Ascending aorta (tissue), 2 donors: ENCODE results near the gene FAM53B. TPM values are rescaled to one million over a fixed set of nuclear protein-coding genes. Genes with fewer than 3 reads are reported as not detected.

Experiments
- DNase-seq, 2 donors: peaks; one replicate each; pipeline ENCODE4 v3.0.0-alpha.2; 2019; ENCODE audit warnings: low spot score in 2 of 2
- H3K27ac ChIP-seq, 2 donors: fragments of 200-600 bp; sonication (generic); one replicate each; pipeline ENCODE4 v1.5.1; 2016 to 2017; ENCODE audit warnings: mild to moderate bottlenecking in 1 of 2
- H3K27me3 ChIP-seq: fragments of 200-600 bp; sonication (generic); one replicate; pipeline ENCODE4 v1.5.1; 2017
- H3K36me3 ChIP-seq, 2 donors: fragments of 200-600 bp; sonication (generic); one replicate each; pipeline ENCODE4 v1.5.1; 2016
- H3K4me1 ChIP-seq, 2 donors: fragments of 200-600 bp; sonication (generic); one replicate each; pipeline ENCODE4 v1.5.1; 2016 to 2017; ENCODE audit warnings: mild to moderate bottlenecking in 1 of 2
- H3K4me3 ChIP-seq, 2 donors: fragments of 200-600 bp; sonication (generic); one replicate each; pipeline ENCODE4 v1.5.1; 2016 to 2017; ENCODE audit warnings: mild to moderate bottlenecking in 1 of 2
- H3K9me3 ChIP-seq, 2 donors: fragments of 200-600 bp; sonication (generic); one replicate each; pipeline ENCODE4 v1.5.1; 2016
- intact Hi-C: fragments of 100-400 bp; cut with DNase I; formaldehyde crosslinking; loops from one replicate; pipeline ENCODE4 v1.15.1; 2023
- total RNA-seq: library from RNA; depleted of rRNA; stranded (reverse); fragments of >200 nt; gene quantifications from one replicate; pipeline ENCODE4 v1.1.0, GENCODE V29; 2016
- TF ChIP-seq, protein P1 (sequence below), 3 experiments: fragments of 200-600 bp in 2 of 3; fragments of 450-650 bp in 1 of 3; sonication (generic) in 2 of 3; IDR thresholded peaks; one replicate each; pipeline ENCODE4 v1.5.1; 2016 to 2019; ENCODE audit warnings: antibody characterized with exemption in 3 of 3, mild to moderate bottlenecking in 1 of 3, moderate library complexity in 1 of 3

The FAM53B gene
- total RNA-seq, 1 donor from 2014 or later = 52.5 TPM

DNA sequence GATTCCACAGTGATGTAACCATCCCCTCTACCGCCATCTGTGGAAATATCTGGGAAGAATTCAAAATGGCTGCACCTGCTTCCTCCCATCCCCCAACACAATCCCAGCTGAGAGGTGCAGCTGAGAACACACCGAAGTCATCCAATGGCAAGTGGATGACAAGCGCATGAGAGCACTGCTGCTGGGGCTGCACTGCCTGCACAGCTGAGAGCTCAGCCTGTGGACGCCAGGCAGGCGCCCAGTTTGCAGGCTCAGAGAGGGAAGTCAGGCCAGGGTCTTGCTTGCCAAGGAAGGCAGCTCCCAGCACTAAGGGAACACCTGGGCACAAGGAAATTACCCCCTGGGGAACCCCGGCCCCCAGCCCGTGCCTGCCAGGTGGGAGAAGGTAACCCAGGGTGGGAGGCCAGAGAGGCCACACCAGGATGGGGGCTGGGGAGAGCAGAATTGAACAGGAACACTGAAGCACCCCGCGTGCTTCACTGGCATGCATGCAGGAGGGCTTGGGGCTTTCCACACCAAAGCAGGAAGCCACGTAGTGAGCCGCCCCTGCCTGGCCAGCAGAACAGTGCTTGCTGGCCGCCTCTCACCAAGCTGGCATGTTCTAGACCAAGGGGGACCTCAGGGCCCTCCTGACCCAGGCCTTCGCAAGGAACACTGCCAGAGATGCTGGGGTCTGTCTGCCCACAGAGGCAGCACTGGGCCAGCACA, 46.2 kb downstream of the FAM53B start:
- Histone ChIP-seq H3K27me3 (no peaks in the 10 kb centered on the region), H3K9me3 (no peaks in the 10 kb centered on the region), H3K4me3 (no peak overlapping the region), H3K4me1 (peaks cover 11 to 33% of the 10 kb centered on the region in 2 donors), H3K27ac (no peak overlapping the region), H3K36me3 (peaks cover 3 to 14% of the 10 kb centered on the region in 2 donors)
- TF ChIP-seq, protein P1, sequence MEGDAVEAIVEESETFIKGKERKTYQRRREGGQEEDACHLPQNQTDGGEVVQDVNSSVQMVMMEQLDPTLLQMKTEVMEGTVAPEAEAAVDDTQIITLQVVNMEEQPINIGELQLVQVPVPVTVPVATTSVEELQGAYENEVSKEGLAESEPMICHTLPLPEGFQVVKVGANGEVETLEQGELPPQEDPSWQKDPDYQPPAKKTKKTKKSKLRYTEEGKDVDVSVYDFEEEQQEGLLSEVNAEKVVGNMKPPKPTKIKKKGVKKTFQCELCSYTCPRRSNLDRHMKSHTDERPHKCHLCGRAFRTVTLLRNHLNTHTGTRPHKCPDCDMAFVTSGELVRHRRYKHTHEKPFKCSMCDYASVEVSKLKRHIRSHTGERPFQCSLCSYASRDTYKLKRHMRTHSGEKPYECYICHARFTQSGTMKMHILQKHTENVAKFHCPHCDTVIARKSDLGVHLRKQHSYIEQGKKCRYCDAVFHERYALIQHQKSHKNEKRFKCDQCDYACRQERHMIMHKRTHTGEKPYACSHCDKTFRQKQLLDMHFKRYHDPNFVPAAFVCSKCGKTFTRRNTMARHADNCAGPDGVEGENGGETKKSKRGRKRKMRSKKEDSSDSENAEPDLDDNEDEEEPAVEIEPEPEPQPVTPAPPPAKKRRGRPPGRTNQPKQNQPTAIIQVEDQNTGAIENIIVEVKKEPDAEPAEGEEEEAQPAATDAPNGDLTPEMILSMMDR (IDR thresholded peaks at IDR 0.05) = no peak
- DNase-seq = no peak
- intact Hi-C loops = no loop called here

DNA sequence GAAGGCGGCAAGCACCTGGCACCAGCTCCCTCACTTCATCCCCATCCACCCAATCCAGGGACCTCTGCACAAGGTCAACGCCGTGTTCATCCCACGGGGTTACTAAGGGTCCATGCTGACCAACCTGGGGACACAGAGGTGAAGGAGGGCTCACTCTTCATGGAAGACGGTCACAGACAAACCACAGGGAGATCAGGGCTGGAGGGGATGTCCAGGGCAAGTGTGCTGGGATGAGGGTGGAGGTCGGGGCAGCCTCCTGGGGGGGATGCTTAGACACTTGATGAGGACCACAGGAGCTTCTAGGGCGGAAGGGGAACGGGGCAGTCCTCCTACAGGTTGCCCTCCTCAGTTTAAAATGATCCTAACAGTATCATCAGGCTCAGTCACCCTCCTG, 46.7 kb downstream of the FAM53B start:
- H3K4me1 ChIP-seq = peaks cover 11 to 28% of the 10 kb centered on the region in 2 donors
- H3K27ac ChIP-seq = no peak overlapping the region

GRCh38 chr10:124696446-124697392, 47.5 kb downstream of the FAM53B start:
- DNase-seq = no peak
- H3K27ac ChIP-seq = no peak overlapping the region
- no peaks in the 10 kb centered on the region for H3K27me3 ChIP-seq
- H3K4me1 ChIP-seq = peaks cover 9 to 21% of the 10 kb centered on the region in 2 donors
- TF ChIP-seq, protein P1 (IDR thresholded peaks at IDR 0.05) = no peak
- no peak overlapping the region for H3K4me3 ChIP-seq
- H3K36me3 ChIP-seq = peaks cover 3 to 14% of the 10 kb centered on the region in 2 donors
- no peaks in the 10 kb centered on the region for H3K9me3 ChIP-seq
- intact Hi-C loops = no loop called here

More for the DNA sequence above, 46.7 kb downstream of the FAM53B start:
- TF ChIP-seq, protein P1 (IDR thresholded peaks at IDR 0.05) = no peak
- H3K9me3 ChIP-seq = no peaks in the 10 kb centered on the region
- H3K4me3 ChIP-seq = no peak overlapping the region
- peaks cover 3 to 14% of the 10 kb centered on the region in 2 donors for H3K36me3 ChIP-seq
- H3K27me3 ChIP-seq = no peaks in the 10 kb centered on the region
- DNase-seq = no peak
- intact Hi-C loops = no loop called here

GRCh38 chr10:124695259-124695658, 48.9 kb downstream of the FAM53B start:
- no peak overlapping the region for H3K27ac ChIP-seq
- H3K9me3 ChIP-seq = no peaks in the 10 kb centered on the region
- intact Hi-C loops = no loop called here
- peaks cover 3 to 14% of the 10 kb centered on the region in 2 donors for H3K36me3 ChIP-seq
- peaks cover 0 to 7% of the 10 kb centered on the region in 2 donors for H3K4me1 ChIP-seq
- no peak for DNase-seq
- H3K4me3 ChIP-seq = no peak overlapping the region
- TF ChIP-seq, protein P1 (IDR thresholded peaks at IDR 0.05) = no peak
- H3K27me3 ChIP-seq = no peaks in the 10 kb centered on the region

DNA sequence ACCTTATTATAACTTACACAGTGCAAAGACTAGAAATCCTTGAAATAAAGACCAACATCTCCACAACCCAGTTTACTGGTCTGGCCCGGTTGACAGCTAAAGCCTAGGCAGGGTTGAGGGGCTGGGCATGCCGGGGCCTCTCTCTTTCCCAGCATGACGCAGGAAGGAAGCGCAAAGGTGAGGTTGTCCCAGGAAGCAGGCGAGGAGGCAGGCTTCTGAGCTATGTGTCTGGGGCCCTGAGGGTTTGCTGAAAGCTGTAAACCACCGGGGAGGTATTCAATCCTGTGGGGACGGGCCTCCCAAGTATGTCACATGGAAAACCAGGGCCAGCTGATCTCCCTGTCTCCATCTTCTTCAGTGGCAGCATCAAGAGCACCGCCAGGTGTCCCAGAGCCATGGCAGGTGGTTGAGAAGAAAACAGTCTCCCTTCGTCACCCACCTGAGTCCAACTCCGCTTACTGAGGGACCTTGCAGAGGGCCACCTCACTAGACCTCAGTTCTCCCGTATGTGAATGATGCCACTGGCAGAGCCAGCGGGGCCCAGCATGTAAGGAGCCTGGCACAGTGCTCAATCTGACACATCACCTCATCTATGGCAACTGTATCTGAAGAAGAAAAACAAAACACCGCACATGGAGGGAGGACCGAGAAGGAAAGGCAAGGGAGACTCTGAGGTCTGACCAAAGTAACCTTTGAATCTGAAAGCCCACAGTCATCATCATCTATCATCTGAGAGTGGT, 49.5 kb downstream of the FAM53B start:
- Histone ChIP-seq H3K36me3 (peaks cover 3 to 14% of the 10 kb centered on the region in 2 donors), H3K27me3 (no peaks in the 10 kb centered on the region), H3K27ac (no peak overlapping the region), H3K4me3 (no peak overlapping the region), H3K9me3 (no peaks in the 10 kb centered on the region), H3K4me1 (peaks cover 0 to under 1% of the 10 kb centered on the region in 2 donors)
- intact Hi-C loops = no loop called here
- TF ChIP-seq, protein P1 (IDR thresholded peaks at IDR 0.05) = no peak
- DNase-seq = no peak
